GM23338 (cell line): Measurements from ENCODE around the gene KCNAB1.

ENCODE experiments used
- CREB1 ChIP-seq: fragments of 250-450 bp; sonication (Bioruptor Pico); IDR thresholded peaks from 2 replicates; pipeline ENCODE4 v1.5.0; 2020; ENCODE audit warnings: low read depth, mild to moderate bottlenecking, moderate library complexity
- EZH2 ChIP-seq: fragments of 200-600 bp; sonication (generic); IDR thresholded peaks from one replicate; pipeline ENCODE4 v1.8.0; 2017; ENCODE audit warnings: antibody characterized with exemption, mild to moderate bottlenecking, low read depth; ENCODE audit not compliant: unreplicated experiment
- EZH2phosphoT487 ChIP-seq: fragments of 200-600 bp; sonication (generic); IDR thresholded peaks from one replicate; pipeline ENCODE4 v1.8.1; 2018; ENCODE audit warnings: antibody characterized with exemption; ENCODE audit not compliant: unreplicated experiment
- JUNB ChIP-seq: IDR thresholded peaks from one replicate; pipeline ENCODE4 v1.6.1; 2016; ENCODE audit warnings: antibody characterized with exemption; ENCODE audit not compliant: unreplicated experiment
- NANOG ChIP-seq: IDR thresholded peaks from 2 replicates; pipeline ENCODE4 v1.6.1; 2016; ENCODE audit warnings: antibody characterized with exemption, borderline replicate concordance
- POLR2AphosphoS5 ChIP-seq: IDR thresholded peaks from 2 replicates; pipeline ENCODE4 v1.6.1; 2016; ENCODE audit warnings: antibody characterized with exemption, low read depth
- STAT1 ChIP-seq: IDR thresholded peaks from one replicate; pipeline ENCODE4 v1.6.1; 2016; ENCODE audit warnings: antibody characterized with exemption; ENCODE audit not compliant: unreplicated experiment
- ZNF114 ChIP-seq: fragments of 250-450 bp; sonication (Bioruptor Pico); IDR thresholded peaks from 2 replicates; pipeline ENCODE4 v1.5.0; 2020; ENCODE audit warnings: mild to moderate bottlenecking, moderate library complexity
- TF ChIP-seq, protein P1 (sequence below), 2 experiments: fragments of 200-600 bp in 1 of 2; sonication (generic) in 1 of 2; conservative IDR thresholded peaks; 2 replicates each; pipeline versions ENCODE4 v1.5.1 to v1.6.1; 2016 to 2017; ENCODE audit warnings: antibody characterized with exemption in 2 of 2, low read depth in 2 of 2, mild to moderate bottlenecking in 2 of 2, moderate library complexity in 1 of 2
- TF ChIP-seq, protein P2 (sequence below): IDR thresholded peaks from 2 replicates; pipeline ENCODE4 v1.6.1; 2016; ENCODE audit warnings: antibody characterized with exemption
- TF ChIP-seq, protein P3 (sequence below): IDR thresholded peaks from one replicate; pipeline ENCODE4 v1.6.1; 2018; ENCODE audit warnings: antibody characterized with exemption; ENCODE audit not compliant: unreplicated experiment

DNA sequence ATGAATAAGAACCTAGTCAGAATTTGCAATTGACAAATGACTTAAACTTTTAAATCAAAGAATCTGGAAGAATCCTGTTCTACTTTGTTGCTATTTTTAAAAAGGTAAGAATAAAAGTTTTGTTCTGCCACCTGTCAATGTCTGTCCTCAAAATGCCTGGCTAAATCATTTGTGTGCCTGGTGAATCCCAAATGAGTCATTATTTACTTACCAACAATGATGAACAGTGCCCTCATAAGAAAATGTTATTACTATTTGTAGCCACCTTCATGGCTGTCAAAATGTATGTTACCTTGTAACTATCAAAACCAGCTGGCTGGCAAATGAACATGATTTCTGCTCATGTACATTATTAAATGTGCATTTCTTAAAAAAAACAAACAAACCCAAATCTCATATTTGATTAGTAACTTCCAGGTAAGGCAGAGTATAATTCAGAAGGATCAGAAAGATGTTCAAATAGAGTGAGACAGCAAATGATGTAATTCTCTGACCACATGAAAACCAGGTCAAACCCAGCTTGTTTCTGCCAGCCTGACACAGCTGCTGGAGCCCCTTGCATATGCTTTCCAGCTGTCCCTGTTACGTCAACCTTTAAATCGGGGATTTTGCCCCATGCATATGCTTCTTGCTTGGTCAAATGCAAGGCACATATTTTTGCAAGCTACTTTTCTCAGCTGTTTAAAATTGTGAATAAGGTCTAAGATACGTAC lies 296.6 kb downstream of the KCNAB1 start:
- TF ChIP-seq EZH2 (no peak), POLR2AphosphoS5 (no peak), EZH2phosphoT487 (no peak), NANOG (no peak), JUNB (no peak), CREB1 (CRISPR knock-in tag) (no peak), STAT1 (no peak), ZNF114 (no peak)
- TF ChIP-seq, protein P1, sequence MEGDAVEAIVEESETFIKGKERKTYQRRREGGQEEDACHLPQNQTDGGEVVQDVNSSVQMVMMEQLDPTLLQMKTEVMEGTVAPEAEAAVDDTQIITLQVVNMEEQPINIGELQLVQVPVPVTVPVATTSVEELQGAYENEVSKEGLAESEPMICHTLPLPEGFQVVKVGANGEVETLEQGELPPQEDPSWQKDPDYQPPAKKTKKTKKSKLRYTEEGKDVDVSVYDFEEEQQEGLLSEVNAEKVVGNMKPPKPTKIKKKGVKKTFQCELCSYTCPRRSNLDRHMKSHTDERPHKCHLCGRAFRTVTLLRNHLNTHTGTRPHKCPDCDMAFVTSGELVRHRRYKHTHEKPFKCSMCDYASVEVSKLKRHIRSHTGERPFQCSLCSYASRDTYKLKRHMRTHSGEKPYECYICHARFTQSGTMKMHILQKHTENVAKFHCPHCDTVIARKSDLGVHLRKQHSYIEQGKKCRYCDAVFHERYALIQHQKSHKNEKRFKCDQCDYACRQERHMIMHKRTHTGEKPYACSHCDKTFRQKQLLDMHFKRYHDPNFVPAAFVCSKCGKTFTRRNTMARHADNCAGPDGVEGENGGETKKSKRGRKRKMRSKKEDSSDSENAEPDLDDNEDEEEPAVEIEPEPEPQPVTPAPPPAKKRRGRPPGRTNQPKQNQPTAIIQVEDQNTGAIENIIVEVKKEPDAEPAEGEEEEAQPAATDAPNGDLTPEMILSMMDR (conservative IDR thresholded peaks at IDR 0.05; ENCODE audit: low read depth in 2 of 2): no peak
- TF ChIP-seq, protein P2, sequence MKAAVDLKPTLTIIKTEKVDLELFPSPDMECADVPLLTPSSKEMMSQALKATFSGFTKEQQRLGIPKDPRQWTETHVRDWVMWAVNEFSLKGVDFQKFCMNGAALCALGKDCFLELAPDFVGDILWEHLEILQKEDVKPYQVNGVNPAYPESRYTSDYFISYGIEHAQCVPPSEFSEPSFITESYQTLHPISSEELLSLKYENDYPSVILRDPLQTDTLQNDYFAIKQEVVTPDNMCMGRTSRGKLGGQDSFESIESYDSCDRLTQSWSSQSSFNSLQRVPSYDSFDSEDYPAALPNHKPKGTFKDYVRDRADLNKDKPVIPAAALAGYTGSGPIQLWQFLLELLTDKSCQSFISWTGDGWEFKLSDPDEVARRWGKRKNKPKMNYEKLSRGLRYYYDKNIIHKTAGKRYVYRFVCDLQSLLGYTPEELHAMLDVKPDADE: no peak
- TF ChIP-seq, protein P3, sequence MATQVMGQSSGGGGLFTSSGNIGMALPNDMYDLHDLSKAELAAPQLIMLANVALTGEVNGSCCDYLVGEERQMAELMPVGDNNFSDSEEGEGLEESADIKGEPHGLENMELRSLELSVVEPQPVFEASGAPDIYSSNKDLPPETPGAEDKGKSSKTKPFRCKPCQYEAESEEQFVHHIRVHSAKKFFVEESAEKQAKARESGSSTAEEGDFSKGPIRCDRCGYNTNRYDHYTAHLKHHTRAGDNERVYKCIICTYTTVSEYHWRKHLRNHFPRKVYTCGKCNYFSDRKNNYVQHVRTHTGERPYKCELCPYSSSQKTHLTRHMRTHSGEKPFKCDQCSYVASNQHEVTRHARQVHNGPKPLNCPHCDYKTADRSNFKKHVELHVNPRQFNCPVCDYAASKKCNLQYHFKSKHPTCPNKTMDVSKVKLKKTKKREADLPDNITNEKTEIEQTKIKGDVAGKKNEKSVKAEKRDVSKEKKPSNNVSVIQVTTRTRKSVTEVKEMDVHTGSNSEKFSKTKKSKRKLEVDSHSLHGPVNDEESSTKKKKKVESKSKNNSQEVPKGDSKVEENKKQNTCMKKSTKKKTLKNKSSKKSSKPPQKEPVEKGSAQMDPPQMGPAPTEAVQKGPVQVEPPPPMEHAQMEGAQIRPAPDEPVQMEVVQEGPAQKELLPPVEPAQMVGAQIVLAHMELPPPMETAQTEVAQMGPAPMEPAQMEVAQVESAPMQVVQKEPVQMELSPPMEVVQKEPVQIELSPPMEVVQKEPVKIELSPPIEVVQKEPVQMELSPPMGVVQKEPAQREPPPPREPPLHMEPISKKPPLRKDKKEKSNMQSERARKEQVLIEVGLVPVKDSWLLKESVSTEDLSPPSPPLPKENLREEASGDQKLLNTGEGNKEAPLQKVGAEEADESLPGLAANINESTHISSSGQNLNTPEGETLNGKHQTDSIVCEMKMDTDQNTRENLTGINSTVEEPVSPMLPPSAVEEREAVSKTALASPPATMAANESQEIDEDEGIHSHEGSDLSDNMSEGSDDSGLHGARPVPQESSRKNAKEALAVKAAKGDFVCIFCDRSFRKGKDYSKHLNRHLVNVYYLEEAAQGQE: no peak
